Ureter (tissue), 1 donor: ENCODE data around the gene SLC26A2. TPM values are rescaled to one million over a fixed set of nuclear protein-coding genes. Genes with fewer than 3 reads are reported as not detected.
"Not testable (repeated sequence)": the region's sequence is repeated elsewhere in the genome, so short reads cannot be mapped to it uniquely, and the experiment has no call there.

Experiments used
- DNase-seq: peaks from one replicate; pipeline ENCODE4 v3.0.0-alpha.2; 2020; ENCODE audit warnings: low spot score
- total RNA-seq: library from RNA; stranded (reverse); gene quantifications from one replicate; pipeline ENCODE4 v1.2.4, GENCODE V29; 2023
- donor health status: DM: yes; HTN: yes; CAD: no.

The SLC26A2 gene
- total RNA-seq, 1 donor from 2014 or later = 20.9 TPM

DNA sequence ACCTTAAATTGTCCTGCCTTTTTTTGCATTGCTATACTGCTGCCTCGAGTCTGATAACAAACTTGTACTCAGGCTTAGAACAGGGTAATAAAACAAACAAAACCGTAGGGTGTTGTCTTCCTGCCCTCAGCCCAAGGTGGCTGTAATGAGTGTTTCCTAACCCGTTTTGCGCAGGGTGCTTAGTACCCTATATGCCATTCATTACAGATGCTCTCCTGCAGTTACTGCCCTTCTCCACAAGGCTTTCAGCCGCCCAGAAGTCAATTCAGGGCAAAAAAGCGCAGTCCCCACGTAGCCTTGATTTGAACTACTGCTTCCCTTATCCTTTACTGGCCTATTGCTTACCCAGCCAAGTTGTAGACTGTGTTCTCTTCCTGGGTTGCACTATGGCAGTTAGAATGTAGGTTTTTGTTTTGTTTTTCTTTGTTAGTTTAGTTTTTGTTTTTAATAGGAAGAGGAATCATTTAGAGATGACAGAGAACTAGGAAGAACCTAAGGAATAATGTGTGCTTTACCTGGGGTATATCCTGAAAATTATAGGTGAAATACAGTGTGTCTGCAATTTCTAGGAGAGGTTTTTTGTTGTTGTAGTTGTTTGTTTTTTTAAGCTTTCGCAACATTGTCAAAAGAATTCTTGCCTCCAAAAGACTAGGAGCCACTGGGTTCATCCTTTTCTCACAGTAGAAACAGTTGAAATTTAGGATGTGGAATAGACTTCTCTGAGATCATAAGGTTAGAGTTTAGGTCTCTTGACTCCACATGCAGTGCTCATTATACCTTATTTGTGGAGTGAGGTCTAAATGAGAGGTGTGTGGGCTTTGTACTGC, 41.3 kb downstream of the SLC26A2 start:
- no peak for DNase-seq

- DNase-seq = no peak
Observed at GRCh38 chr5:150006318-150006717, 45.8 kb downstream of the SLC26A2 start.

DNA sequence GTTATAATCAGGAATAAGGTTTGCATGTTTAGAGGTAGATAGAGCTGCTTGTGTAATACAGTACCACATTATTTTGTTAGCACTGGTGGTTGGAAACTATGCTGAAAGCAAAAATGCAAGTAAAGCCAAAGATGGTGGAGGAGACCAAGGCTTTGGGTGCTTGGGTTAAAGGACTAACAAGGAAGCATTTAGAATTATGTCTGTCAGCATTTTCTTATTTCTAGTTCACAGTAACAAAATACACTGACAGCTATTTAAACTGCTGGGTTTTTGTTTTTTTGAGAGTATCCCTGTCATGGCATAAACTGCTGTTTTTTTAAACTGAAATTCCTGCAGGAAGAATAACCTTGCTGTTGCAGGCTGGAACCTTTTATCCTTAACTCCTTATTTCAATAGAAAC, 46.5 kb downstream of the SLC26A2 start:
- DNase-seq = no peak

DNA sequence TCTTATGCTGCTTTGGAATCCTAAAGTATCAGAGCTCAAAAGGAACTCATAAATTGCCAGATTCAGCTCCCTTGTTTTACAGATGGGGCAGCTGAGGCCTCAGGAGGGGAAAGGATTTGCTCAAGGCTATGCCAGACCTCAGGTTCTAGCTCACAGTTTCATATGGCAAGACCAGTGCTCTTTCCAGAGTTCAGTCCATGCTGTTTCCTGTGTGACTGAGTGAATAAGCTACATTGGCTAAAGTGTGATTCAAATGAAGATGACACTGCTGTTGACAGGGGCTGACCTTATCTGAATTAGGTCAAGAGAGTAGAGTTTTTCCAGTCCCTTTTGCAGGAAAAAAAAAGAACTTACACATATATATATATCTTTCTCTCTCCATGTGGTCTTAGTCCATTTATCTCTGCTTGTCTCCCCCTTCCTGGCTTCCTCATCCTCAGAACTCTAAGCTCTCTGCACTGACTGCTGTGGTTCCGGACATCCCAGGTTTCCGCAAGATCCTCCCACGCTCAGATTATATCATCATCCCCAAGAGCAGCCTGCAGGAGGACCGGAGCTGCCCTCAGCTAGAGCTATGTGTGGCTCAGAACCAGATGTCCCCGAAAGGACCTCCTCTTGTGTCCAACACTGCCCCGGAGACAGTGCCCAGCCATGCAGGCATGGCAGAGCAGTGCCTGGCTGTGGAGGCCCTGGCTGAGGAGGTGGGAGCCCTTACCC, 49.3 kb downstream of the SLC26A2 start:
- DNase-seq = no peak

GRCh38 chr5:150013931-150014330, 53.4 kb downstream of the SLC26A2 start:
- DNase-seq = no peak

DNA sequence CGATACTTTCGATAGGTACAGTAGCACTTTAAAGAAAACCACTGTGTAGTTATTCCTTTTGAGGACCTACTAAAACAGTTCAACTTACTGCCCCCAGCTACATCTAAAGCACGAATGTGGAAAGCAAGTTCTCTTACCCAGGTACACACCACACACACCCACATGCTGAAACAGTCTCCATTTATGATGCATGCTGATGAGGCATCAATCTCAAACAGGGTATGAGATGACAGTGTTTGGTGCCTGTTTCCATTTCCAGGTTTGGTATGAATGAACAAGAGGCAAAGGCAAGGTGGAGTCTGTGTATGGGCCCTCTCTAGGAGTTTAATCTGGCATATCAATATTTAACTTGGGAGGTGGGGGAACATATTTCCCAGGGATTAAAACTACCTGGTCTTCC, 53.9 kb downstream of the SLC26A2 start:
- DNase-seq = no peak

- no peak for DNase-seq
Observed at GRCh38 chr5:150015415-150015814, 54.9 kb downstream of the SLC26A2 start.

GRCh38 chr5:150016537-150016936, 56.0 kb downstream of the SLC26A2 start:
- DNase-seq = no peak

DNA sequence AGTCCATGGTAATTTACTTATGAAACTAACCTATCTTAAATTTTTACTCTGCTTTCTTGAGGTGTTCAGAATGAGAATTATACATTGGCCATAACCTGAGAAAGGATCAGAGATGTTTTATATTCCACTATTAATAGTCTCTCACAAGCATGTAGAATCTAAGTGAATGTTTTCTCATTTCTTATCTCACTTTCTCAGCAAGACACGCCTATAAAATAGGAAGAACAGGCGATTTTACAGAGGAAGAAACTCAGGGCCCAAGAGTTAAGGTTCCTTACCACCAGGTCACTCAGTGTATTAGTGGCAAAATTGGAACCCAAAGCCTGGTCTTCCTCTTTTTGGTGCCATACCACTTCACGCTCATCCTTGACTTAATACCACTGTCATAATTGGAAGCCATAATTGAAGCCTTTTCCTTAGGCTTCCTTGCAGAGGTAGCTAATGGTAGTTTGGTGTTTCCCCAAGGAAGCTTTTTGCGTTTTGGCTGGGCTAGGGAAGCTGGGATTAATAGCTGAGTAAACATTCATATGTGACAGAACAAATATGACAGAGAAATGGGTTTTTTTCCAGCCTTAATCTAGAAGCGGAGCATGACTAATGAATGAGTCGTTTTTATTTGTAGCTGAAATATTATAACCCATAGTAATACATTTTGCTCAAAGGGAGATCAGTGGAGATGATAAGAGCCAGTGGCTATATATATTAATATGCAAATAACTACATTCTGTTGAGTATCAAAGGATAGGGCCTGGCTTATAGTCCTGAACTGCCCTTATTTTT, 56.9 kb downstream of the SLC26A2 start:
- no peak for DNase-seq

GRCh38 chr5:150020249-150020648, 59.7 kb downstream of the SLC26A2 start:
- no peak for DNase-seq

DNA sequence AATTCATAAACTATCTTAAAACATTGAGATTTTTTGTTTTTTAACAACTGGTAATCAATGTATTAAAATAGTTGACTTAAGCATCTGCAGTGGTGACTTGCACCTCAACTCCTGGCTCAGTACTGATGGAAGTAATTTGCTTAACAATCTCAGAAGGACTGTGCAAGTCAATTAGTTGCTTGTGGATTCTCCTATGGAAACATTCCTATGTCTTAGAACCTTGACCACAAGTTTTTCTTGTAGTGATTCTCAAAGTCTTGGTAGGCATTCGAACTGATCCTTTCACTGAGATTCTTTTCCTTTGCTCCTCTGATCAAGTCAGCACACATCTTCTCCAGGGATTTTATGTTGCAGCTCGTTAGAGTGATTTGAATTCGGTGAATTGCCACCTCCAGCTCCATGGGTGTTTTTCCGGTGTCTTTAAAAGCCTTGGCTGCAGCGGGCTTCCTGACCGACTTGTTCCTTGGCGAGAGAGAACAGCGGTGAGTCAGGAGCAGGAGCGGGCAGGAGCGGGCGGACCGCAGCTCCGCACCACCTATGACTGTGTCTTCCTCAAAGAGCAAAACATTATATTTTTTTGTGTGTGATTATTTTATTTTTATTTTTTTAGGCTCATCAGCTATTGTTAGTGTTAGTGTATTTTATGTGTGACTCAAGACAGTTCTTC, 61.1 kb downstream of the SLC26A2 start:
- DNase-seq = peak; percentile 61

DNA sequence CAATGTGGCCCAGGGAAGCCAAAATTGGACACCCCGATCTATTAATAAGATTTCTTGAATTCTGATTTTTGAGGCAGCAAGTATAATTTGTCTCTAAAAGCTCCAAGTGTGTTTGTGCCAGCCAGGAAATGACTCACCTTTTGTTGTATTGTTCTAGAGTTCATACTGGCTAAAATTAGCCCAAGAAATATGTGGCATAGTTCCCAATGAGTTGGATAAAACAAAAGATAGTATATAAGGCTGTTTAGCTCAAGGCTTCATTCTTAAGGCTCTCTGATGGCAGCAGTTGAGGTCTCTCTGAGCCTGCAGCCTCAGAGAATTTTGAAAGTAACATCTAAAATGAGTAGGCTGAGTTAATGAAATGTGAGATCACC, 61.6 kb downstream of the SLC26A2 start:
- no peak for DNase-seq

DNA sequence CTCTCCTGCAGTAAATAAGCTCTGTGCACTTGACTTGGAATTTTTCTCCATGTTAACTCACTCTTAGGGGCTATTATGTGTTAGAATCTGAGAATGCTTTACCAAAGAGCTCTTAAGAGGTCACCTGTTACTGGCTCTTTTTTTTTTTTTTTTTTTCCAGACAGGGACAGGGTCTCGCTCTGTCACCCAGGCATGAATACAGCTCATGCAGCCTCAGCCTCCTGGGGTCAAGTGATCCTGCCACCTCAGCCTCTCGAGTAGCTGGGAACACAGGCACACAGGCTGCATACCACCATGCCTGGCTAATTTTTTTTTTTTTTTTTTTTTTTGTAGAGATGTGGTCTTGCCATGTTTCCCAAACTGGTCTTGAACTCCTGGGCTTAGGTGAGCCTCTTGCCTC, 62.1 kb downstream of the SLC26A2 start:
- DNase-seq = no peak

DNA sequence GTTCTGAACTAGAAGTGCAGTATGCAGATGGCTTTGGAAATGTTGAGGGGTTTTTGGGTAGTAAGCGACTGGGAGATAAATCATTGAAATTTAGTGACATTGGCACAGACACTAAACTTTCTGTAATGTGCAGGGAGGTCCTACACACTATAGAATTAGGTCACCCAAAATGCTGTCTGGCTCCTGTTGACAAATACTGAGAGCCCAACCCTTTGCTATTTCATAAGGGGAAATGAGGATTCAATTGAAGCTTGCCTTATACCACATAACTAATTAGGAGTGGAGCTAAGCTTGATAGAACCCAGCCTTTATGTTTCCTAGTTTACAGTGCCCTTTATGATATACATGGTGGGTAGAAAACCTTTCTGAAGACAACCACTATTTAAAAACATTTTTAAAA, 62.6 kb downstream of the SLC26A2 start:
- no peak for DNase-seq

DNA sequence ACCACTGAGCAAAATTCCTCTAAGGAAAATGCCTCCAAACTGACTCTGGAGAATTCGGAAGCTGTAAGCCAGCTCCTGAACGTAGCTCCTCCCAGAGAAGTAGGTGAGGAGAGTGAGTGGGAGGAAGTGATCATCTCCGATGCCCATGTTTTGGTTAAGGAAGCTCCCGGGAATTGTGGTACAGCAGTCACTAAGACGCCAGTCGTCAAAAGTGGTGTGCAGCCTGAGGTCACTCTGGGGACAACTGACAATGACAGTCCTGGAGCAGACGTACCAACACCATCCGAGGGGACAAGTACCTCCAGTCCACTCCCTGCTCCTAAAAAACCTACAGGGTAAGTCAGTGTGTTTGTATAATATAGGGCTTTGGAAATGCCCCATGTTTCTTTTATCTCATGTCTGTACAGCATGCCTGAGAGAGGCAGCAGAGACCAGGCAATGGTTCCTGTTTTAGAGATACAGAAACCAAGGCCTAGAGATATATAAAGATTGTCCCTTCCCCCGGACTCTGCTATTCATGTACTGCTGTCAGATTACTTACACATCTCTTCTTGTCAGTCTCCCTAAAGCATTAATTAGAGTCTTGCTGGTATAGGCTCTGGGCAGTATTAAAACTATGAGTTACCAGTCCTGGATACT, 63.9 kb downstream of the SLC26A2 start:
- DNase-seq = no peak

GRCh38 chr5:150026682-150027172, 66.2 kb downstream of the SLC26A2 start:
- no peak for DNase-seq

- DNase-seq = not testable (repeated sequence)
Observed at GRCh38 chr5:150028047-150028446, 67.5 kb downstream of the SLC26A2 start.

- no peak for DNase-seq
Observed at GRCh38 chr5:150033334-150033733, 72.8 kb downstream of the SLC26A2 start.

- no peak for DNase-seq
Observed at GRCh38 chr5:150034662-150035061, 74.1 kb downstream of the SLC26A2 start.

GRCh38 chr5:150035139-150035895, 74.8 kb downstream of the SLC26A2 start:
- no peak for DNase-seq

DNA sequence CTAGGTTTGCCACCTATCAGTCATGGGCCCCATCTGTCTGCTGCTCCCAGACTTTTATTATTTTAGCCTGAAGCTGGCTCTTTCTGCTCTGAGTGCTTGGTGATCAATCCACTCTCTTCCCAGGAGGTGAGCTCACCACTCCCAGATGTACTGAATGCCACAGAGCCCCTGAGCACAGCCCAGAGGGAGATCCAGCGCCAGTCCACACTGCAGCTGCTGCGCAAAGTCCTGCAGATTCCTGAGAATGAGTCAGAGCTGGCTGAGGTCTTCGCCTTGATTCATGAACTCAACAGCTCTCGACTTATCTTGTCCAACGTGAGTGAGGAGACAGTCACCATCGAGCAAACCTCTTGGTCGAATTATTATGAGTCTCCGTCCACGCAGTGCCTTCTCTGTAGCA, 76.0 kb downstream of the SLC26A2 start:
- DNase-seq = no peak
